ENCODE data around the gene DYNC2LI1. TPM values are rescaled to one million over a fixed set of nuclear protein-coding genes. Genes with fewer than 3 reads are reported as not detected.

Gene DYNC2LI1
- total RNA-seq, 2 donors from 2014 or later: 6.9 to 19.9 TPM

Other genes starting within 250 kb of the DYNC2LI1 start
- 10 to 100 TPM; 18.7 to 20.3 TPM for gene THADA, start 178.0 kb upstream of the DYNC2LI1 start, total RNA-seq
- 1 to 10 TPM; 3.9 to 8.3 TPM for gene PLEKHH2, start 136.8 kb upstream of the DYNC2LI1 start, total RNA-seq
- gene C1GALT1C1L, start 97.6 kb upstream of the DYNC2LI1 start, total RNA-seq: under 1 TPM in 1 of 2 donors, not detected in 1; 0.36 TPM
- under 1 TPM; 0.09 to 0.14 TPM for gene ABCG5, start 64.8 kb downstream of the DYNC2LI1 start, total RNA-seq
- gene ABCG8, start 64.9 kb downstream of the DYNC2LI1 start, total RNA-seq: under 1 TPM; 0.53 to 0.67 TPM
- 100 to 1,000 TPM in 1 of 2 donors, 10 to 100 TPM in 1; 98.8 to 110 TPM for gene LRPPRC, start 221.9 kb downstream of the DYNC2LI1 start, total RNA-seq

Data from left colon (tissue), 2 donors.